Measurements from ENCODE around the gene CCDC57. TPM values are rescaled to one million over a fixed set of nuclear protein-coding genes. Genes with fewer than 3 reads are reported as not detected.

CCDC57 gene
- total RNA-seq, 1 donor, result 21.0 TPM

- H3K36me3 ChIP-seq (ENCODE audit: insufficient read depth, low read length), result peaks cover 56% of the 10 kb centered on the region
These were observed 128.9 kb downstream of the CCDC57 start for GRCh38 chr17:82083533-82084359.

GRCh38 chr17:82083009-82083408 lies 129.6 kb downstream of the CCDC57 start:
- Histone ChIP-seq H3K4me1 (ENCODE audit: insufficient read depth, low read length) (no peaks in the 10 kb centered on the region), H3K36me3 (ENCODE audit: insufficient read depth, low read length) (peaks cover 51% of the 10 kb centered on the region), H3K9me3 (ENCODE audit: low read depth, low read length) (no peaks in the 10 kb centered on the region), H4K20me1 (ENCODE audit: insufficient read depth, low read length) (no peaks in the 10 kb centered on the region), H3K27ac (ENCODE audit: low read depth, low read length) (no peak overlapping the region), H3K79me2 (ENCODE audit: insufficient read depth, low read length) (no peaks in the 10 kb centered on the region), H3K27me3 (ENCODE audit: insufficient read depth, low read length) (no peaks in the 10 kb centered on the region), H3K4me3 (ENCODE audit: insufficient read depth, low read length) (no peak overlapping the region), H2AFZ (ENCODE audit: low read length) (no peak overlapping the region), H3K4me2 (ENCODE audit: insufficient read depth, low read length) (no peak overlapping the region)
- no peak for DNase-seq (ENCODE audit: insufficient read length, low spot score, missing footprints)
- no peak for TF ChIP-seq CTCF (IDR thresholded peaks at IDR 0.05; ENCODE audit: extremely low read depth, low read depth, low read length)

More at GRCh38 chr17:82083533-82084359, 128.9 kb downstream of the CCDC57 start:
- H3K27ac ChIP-seq (ENCODE audit: low read depth, low read length), result no peak overlapping the region
- DNase-seq (ENCODE audit: insufficient read length, low spot score, missing footprints), result no peak
- no peak for TF ChIP-seq CTCF (IDR thresholded peaks at IDR 0.05; ENCODE audit: extremely low read depth, low read depth, low read length)
- no peak overlapping the region for H3K4me2 ChIP-seq (ENCODE audit: insufficient read depth, low read length)
- H3K4me1 ChIP-seq (ENCODE audit: insufficient read depth, low read length), result no peaks in the 10 kb centered on the region
- H4K20me1 ChIP-seq (ENCODE audit: insufficient read depth, low read length), result no peaks in the 10 kb centered on the region
- H3K27me3 ChIP-seq (ENCODE audit: insufficient read depth, low read length), result no peaks in the 10 kb centered on the region
- H3K4me3 ChIP-seq (ENCODE audit: insufficient read depth, low read length), result no peak overlapping the region
- H3K9me3 ChIP-seq (ENCODE audit: low read depth, low read length), result no peaks in the 10 kb centered on the region
- no peak overlapping the region for H2AFZ ChIP-seq (ENCODE audit: low read length)
- no peaks in the 10 kb centered on the region for H3K79me2 ChIP-seq (ENCODE audit: insufficient read depth, low read length)

GRCh38 chr17:82082456-82082855 lies 130.2 kb downstream of the CCDC57 start:
- H3K4me2 ChIP-seq (ENCODE audit: insufficient read depth, low read length), result no peak overlapping the region
- no peak for DNase-seq (ENCODE audit: insufficient read length, low spot score, missing footprints)
- no peaks in the 10 kb centered on the region for H3K9me3 ChIP-seq (ENCODE audit: low read depth, low read length)
- no peak overlapping the region for H3K27ac ChIP-seq (ENCODE audit: low read depth, low read length)
- H3K4me3 ChIP-seq (ENCODE audit: insufficient read depth, low read length), result no peak overlapping the region
- TF ChIP-seq CTCF (IDR thresholded peaks at IDR 0.05; ENCODE audit: extremely low read depth, low read depth, low read length), result no peak
- H3K36me3 ChIP-seq (ENCODE audit: insufficient read depth, low read length), result peaks cover 46% of the 10 kb centered on the region
- H3K4me1 ChIP-seq (ENCODE audit: insufficient read depth, low read length), result no peaks in the 10 kb centered on the region
- no peaks in the 10 kb centered on the region for H3K27me3 ChIP-seq (ENCODE audit: insufficient read depth, low read length)
- no peaks in the 10 kb centered on the region for H4K20me1 ChIP-seq (ENCODE audit: insufficient read depth, low read length)
- no peaks in the 10 kb centered on the region for H3K79me2 ChIP-seq (ENCODE audit: insufficient read depth, low read length)
- H2AFZ ChIP-seq (ENCODE audit: low read length), result no peak overlapping the region

GRCh38 chr17:82081966-82082365 lies 130.7 kb downstream of the CCDC57 start:
- H3K27me3 ChIP-seq (ENCODE audit: insufficient read depth, low read length), result no peaks in the 10 kb centered on the region
- H2AFZ ChIP-seq (ENCODE audit: low read length), result no peak overlapping the region
- peaks cover 42% of the 10 kb centered on the region for H3K36me3 ChIP-seq (ENCODE audit: insufficient read depth, low read length)
- H3K9me3 ChIP-seq (ENCODE audit: low read depth, low read length), result no peaks in the 10 kb centered on the region
- no peak for TF ChIP-seq CTCF (IDR thresholded peaks at IDR 0.05; ENCODE audit: extremely low read depth, low read depth, low read length)
- H3K4me1 ChIP-seq (ENCODE audit: insufficient read depth, low read length), result no peaks in the 10 kb centered on the region
- H3K4me2 ChIP-seq (ENCODE audit: insufficient read depth, low read length), result no peak overlapping the region
- no peaks in the 10 kb centered on the region for H4K20me1 ChIP-seq (ENCODE audit: insufficient read depth, low read length)
- no peaks in the 10 kb centered on the region for H3K79me2 ChIP-seq (ENCODE audit: insufficient read depth, low read length)
- DNase-seq (ENCODE audit: insufficient read length, low spot score, missing footprints), result no peak
- H3K4me3 ChIP-seq (ENCODE audit: insufficient read depth, low read length), result no peak overlapping the region
- H3K27ac ChIP-seq (ENCODE audit: low read depth, low read length), result no peak overlapping the region

Measured in osteoblast (primary cell).